GM10266 (cell line): ENCODE results near the gene SCOC.

Experiments used
- DNase-seq: peaks from one replicate; pipeline ENCODE4 v3.0.0; 2012; ENCODE audit errors: extremely low spot score
- TF ChIP-seq, protein P1 (sequence below): IDR thresholded peaks from 2 replicates; pipeline ENCODE4 v1.5.1; 2012; ENCODE audit warnings: mild to moderate bottlenecking, low read depth; ENCODE audit not compliant: control insufficient read depth, insufficient read depth; ENCODE audit errors: missing control alignments

SCOC gene

DNA sequence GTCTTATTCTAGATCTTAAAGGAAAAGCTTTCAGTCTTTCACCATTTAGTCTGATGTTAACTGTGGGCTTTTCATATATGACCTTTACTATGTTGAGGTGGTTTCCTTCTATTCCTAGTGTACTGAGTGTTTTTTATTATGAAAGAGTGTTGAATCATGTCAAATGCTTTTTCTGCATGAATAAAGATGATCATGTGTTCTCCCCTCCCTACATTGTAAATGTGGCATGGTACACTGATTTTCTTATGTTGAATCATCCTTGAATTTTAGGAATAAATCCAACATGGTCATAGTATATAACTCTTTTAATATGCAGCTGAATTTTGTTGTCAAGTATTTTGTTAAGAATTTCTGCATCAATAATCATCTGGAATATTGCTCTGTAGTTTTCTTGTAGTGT lies 49.7 kb downstream of the SCOC start:
- TF ChIP-seq, protein P1, sequence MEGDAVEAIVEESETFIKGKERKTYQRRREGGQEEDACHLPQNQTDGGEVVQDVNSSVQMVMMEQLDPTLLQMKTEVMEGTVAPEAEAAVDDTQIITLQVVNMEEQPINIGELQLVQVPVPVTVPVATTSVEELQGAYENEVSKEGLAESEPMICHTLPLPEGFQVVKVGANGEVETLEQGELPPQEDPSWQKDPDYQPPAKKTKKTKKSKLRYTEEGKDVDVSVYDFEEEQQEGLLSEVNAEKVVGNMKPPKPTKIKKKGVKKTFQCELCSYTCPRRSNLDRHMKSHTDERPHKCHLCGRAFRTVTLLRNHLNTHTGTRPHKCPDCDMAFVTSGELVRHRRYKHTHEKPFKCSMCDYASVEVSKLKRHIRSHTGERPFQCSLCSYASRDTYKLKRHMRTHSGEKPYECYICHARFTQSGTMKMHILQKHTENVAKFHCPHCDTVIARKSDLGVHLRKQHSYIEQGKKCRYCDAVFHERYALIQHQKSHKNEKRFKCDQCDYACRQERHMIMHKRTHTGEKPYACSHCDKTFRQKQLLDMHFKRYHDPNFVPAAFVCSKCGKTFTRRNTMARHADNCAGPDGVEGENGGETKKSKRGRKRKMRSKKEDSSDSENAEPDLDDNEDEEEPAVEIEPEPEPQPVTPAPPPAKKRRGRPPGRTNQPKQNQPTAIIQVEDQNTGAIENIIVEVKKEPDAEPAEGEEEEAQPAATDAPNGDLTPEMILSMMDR: no peak
- no peak for DNase-seq

DNA sequence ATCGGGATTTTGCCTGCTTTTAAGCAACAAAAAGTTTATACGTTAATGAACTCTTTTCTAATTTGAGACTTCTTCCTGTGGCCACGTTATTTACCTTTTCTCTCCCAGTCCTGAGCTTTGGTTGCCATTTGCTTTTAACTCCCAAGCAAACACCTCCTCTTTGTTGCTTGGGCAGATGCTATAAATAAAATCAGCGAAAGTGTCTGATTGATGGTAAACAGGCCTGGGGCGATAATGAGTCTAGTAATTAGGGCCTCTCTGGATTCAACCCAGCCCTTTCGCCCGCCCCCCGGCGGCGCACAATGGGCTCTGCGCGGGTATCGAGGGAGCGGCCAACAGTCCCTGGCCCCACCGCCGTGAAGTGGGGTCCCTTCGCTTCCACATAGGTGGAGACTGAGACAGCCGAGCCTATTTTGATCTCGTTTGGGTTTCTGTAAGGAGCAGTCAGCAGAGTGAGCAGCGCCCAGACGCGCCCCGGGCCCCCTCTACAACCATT lies 53.2 kb downstream of the SCOC start:
- DNase-seq: peak; percentile 20
- TF ChIP-seq, protein P1: no peak

DNA sequence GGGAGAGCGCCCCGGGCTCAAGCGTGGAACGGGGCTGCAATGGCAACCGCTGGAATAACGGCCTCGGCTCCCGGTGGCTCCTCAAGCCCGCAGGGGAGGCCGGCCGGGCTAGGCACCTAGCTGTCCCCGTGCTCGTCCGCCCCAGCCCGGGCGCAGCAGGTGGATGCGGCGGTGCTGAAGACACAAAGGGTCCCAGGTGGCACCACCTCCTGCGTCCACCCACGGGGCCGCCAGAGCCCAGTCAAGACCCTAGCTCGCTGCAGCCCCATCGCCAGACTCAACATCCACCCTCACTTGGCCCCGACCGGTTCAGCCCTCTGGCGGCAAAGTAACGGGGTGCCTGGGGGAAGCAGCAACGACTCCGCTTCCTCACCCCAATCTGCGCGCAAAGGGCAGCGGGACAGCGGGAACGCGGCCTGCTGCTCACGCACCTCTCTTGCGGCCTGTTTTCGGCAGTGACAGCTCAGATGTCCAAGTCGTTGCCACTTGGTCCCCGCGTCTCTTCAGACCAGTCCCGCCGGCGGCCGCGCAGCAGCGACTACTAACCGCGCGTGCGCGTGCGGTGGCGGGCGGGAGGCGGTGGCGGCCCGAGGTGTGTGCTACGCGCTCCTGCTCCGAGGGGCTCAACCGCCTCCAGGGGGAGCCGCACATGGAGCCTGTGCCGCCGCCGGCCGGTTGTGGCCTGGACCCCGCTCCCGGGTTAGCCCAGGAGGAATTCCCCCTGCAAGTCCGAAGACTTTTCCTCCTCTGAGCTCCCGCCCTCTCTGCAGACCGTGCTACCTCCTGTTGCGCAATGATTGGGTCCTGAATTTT lies 53.9 kb downstream of the SCOC start, which contains the start of gene CLGN:
TSS of gene CLGN (minus strand) at position 543 of the 813 bp plus-strand sequence. CDS start 14,570 bp downstream, outside the sequence.
- peak; percentile 53 for DNase-seq
- TF ChIP-seq, protein P1: peak; percentile 23

DNA sequence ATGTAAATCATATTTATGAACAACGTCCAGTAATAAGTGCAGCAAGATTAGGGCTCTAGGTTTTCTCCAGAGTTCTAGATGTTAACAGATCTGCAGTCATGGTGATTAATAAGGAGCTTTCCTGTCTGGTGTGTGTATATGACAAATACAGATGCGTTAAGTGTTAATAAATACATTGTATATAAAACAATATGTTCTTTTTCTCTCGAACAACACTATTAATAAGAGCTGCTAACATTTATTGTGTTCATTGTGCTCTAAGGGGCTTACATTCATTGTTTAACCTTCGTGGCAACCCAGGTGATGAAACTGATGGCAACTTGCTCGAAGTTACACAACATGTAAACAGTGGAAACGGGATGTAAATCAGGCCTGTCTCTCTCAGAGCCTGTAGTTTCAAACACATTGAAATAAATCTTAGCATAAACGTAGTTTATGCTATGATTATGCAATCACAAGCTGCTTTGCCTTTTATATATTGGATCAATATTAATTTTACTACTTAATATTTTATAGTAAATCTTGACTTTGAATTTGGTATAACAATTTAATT lies 54.5 kb downstream of the SCOC start:
- TF ChIP-seq, protein P1: no peak
- no peak for DNase-seq
